Left colon (tissue), 2 donors: ENCODE data around the gene TUBA8. TPM values are rescaled to one million over a fixed set of nuclear protein-coding genes. Genes with fewer than 3 reads are reported as not detected.
"Not testable (repeated sequence)": the region's sequence is repeated elsewhere in the genome, so short reads cannot be mapped to it uniquely, and the experiment has no call there.

ENCODE experiments used
- ATAC-seq: fragments of 200-7000 bp; cut with Tn5 transposase; one replicate; pipeline ENCODE4 v1.9.1; 2020; ENCODE audit warnings: mild to moderate bottlenecking, moderate library complexity
- DNase-seq, 2 donors: peaks; one replicate each; pipeline ENCODE4 v3.0.0-alpha.2; 2020
- intact Hi-C, 2 donors: fragments of 100-400 bp; cut with DNase I in 1 of 2; cut with micrococcal nuclease in 1 of 2; formaldehyde crosslinking; loops; one replicate each; pipeline versions ENCODE4 v1.11.2 to v1.14.0; 2022; cut with DNase I, micrococcal nuclease
- long read RNA-seq: library from polyadenylated mRNA; unstranded; transcript quantifications from one replicate; pipeline ENCODE4 v2.0.0, GENCODE V29; 2021
- total RNA-seq, 2 donors: library from RNA; stranded (reverse); fragmentation: NEBNext Ultra II Directional; extraction: Animal tissue kit (Norgen Biotek cat#: 25700); gene quantifications; one replicate each; pipeline ENCODE4 v1.2.1, GENCODE V29; 2021
- donor health status: DM: no; HTN: no; CAD: no.
- donor health status: DM: yes; HTN: yes; CAD: no.

The TUBA8 gene
- 1 to 10 TPM; 2.5 to 2.7 TPM for total RNA-seq
- long read RNA-seq: 0 reads

DNA sequence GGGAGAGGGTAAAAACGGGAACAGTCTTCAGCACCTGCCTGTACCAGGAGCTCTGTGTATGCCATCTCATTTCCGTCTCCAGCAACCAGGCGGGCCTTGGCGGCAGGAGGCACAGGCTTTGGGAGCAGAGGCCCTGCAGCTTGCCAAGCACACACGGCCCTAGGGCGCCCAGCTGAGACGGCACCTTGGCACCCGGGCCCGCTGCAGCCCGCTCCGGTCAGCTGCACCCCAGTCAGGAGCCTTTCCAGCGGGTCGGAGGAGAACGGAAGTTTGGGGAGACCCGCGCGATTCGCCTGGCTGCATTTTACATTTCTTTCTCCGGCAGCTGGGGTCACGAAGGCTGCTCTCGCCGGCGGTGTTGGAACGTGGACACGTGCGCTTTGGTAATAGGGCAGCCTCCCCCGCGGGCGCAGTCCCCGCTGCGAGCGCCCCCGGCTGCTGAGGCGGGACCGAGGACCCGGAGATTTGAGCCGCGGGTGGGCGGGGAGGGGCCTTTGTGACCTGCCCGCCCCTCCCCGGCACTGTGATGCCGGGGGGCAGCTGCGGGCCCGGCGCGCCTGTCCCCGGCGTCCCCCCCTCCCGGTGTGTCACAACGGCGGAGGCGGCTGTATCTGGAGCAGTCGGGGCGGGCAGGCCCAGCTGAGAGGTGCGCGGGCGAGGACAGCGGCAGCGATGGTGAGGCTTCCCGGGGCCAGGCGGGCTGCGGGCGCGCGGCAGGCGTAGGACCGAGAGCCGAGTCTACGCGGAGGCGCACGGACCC, at the start of gene TUBA8:
TUBA8 (plus strand) TSS at position 616 of the 760 bp plus-strand sequence; CDS start at position 673, 57 bp downstream.
- peak; percentile 77 for ATAC-seq
- DNase-seq: peak in 1 of 2 donors; percentile 40
- intact Hi-C loops: no loop called here

DNA sequence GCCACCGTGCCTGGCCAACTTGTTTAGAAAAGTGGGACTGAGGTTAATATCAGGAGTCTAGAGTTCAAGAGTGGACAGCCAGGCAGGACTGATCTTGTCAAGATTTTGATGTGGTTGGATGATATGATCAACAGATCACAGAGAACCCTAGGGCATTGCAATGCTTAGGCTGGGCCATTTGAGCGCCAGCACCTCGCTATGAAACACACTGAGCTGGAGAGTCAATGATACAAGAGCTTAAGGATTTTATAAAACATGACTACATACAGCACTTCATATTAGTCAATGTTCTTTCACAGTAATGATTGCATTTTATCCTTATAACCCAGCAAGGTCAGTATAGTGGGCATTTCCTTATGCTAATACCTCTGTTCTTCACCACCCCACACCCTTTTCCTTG, 48.2 kb upstream of the TUBA8 start:
- DNase-seq: no peak
- intact Hi-C loops: no loop called here
- peak; percentile 24 for ATAC-seq

DNA sequence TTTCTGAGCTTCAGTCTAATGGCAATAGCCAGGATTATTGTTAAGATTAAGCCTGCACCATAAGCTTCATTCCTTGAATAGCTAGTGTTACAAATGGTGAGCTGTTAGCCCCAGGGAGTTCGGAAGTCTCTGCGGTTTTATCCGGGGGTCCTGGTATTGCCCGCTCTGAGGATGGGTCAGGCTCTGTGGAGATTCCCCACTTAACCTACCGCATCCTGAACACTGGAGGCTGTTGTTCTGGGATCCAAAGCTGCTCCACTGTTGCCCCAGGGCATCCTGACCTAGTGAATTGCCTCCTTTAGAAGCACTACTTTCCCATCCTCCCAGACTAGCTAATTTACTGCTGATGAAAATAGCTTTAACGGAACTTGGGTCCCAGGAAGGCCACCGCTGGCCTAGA, 47.3 kb upstream of the TUBA8 start:
- ATAC-seq: no peak
- intact Hi-C loops: no loop called here
- no peak for DNase-seq

- intact Hi-C loops, ATAC-seq, DNase-seq: not testable (repeated sequence)
Measured at GRCh38 chr22:18063715-18064114, 46.9 kb upstream of the TUBA8 start.

GRCh38 chr22:18064636-18065035, 46.0 kb upstream of the TUBA8 start:
- DNase-seq: no peak
- intact Hi-C loops: no loop called here

DNA sequence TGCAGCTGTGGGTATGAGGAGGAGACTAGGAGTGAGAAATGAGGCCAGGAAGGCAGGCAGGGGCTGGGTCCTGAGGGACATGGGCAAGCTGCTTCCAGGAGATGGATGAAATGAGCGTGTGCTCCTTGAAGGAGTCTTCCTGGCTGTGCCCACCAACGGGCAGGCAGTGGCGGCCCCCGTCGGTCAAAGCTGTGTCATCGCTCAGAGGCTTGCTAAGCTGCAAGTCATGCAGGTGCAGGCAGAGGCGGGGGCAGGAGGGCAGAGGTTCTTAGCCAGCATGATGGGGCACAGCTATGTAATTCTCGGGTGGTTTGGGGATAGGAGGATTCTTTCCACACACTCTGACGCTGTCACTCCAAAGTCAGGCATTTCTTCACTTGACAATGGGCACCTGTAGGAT, 45.4 kb upstream of the TUBA8 start:
- ATAC-seq (no peak), DNase-seq (no peak)
- intact Hi-C loops: no loop called here

More at GRCh38 chr22:18064636-18065035, 46.0 kb upstream of the TUBA8 start:
- no peak for ATAC-seq

- peak in 1 of 2 donors; percentile 54 for DNase-seq
- ATAC-seq: peak; percentile 64
- intact Hi-C loops: no loop called here
Measured at GRCh38 chr22:18066181-18066859, 44.3 kb upstream of the TUBA8 start.

DNA sequence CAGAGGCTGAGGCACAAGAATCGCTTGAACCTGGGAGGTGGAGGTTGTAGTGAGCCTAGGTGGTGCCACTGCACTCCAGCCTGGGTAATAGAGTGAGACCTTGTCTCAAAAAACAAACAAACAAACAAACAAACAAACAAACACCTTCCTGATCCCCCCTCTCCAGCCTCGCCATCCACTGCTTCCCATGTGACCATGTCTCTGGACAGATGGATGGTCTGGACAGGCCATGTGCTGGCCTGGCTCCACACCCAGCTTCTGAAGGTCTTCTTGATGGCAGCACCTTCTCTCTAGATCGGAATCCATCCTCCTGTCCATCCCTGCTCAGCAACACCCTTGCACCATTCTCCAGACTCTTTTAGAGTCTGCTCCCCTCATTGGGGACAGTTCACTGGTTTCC, 43.5 kb upstream of the TUBA8 start:
- DNase-seq: no peak
- intact Hi-C loops: no loop called here
- no peak for ATAC-seq

DNA sequence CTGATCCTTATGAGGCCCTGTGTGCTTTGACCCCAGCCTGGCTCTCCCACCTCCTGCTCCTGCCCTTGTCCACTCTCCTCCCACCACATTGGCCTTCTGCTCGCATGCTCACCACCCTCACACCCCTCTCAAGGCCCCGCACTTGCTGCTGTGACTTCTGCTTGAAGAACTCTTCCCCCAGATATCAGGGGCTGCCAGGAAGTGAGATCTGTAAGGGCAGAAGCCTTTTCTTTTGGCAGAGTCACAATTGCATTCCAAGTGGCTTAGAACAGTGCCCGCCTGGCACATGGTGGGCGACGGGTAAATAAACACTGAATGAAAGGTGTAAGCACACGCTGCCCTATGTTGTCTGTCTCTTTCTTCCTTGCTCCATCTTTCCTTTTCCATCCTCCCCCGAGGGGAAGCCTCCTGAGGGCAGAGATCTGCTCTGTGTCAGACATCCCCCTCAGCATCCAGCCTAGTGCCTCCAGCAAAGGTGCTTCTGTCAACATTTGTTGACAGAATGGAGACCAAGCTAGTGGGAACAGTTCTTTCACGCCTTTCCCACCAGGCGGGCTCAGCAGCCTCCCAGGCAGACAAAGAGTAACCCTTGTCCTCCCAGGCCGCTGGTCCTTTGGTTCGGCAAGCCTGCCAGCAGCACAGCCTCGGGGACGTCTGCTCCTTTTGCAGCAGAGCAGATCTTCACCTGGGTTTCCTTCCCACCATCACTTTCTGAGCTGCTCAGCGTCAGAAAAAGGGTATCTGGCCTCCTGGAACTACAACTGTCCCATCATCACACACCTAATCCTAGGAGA, 42.9 kb upstream of the TUBA8 start:
- DNase-seq (no peak), ATAC-seq (no peak)
- intact Hi-C loops: no loop called here

DNA sequence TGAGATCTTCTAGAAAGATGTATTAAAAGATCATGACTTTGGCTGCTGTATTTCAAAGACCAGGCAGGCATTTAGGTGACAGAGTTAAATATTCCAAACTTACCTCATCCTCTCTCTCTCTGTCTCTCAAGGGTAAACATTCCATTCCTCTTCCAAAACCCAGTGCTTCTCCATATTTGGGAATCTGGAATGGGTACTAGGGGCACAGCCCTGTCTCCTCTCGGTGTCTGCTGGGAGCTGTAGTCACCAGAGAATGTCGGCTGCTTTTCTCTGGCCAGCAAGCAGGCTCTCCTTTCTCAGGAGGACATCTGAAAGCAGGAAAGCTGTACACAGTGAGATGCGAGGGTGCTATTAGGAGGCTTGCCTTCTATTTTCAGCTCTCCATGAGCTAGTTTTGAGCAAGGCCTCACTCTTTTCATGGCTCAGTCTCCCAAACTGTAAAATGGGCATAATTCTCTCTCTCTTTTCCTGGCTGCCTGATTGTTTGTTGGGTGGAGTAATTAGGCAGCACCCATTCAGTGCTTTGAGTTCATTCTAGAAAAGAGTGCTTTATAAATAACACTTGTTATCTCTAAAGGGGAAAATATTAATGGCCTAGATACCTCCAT, 42.1 kb upstream of the TUBA8 start:
- ATAC-seq: no peak
- intact Hi-C loops: no loop called here
- DNase-seq: no peak

GRCh38 chr22:18069041-18069440, 41.6 kb upstream of the TUBA8 start:
- DNase-seq: no peak
- intact Hi-C loops: no loop called here
- peak; percentile 35 for ATAC-seq

DNA sequence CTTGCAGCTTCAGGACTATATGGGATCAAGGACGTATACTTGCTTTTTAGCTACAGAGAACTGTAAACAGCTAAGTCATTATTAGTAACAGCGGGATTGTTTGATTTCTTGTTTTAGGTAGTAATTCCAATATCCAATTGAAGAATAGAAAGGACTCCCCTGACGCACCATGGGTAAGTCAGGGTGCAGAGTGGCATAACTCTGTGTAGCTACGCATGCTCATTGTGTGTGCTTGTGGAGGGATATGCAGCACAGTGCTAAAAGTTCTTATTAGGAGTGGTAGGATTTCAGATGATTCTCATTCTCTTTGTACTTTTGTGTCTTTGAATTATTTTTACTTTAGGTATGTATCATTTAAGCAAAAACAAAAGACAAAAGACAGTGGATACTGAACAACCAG, 40.6 kb upstream of the TUBA8 start:
- ATAC-seq: no peak

GRCh38 chr22:18070556-18071306, 39.9 kb upstream of the TUBA8 start:
- intact Hi-C loops: loop anchor here (10.0 kb wide), 2 partner anchors 66 to 246 kb away; no protein-coding TSS in a partner anchor
- DNase-seq (peak in 1 of 2 donors; percentile 54), ATAC-seq (peak; percentile 67)

More for the DNA sequence above, 40.6 kb upstream of the TUBA8 start:
- intact Hi-C loops: loop anchor here (10.0 kb wide), 2 partner anchors 65 to 245 kb away; no protein-coding TSS in a partner anchor
- DNase-seq: no peak

GRCh38 chr22:18071307-18071967, 39.2 kb upstream of the TUBA8 start:
- intact Hi-C loops: loop anchor here (10.0 kb wide), 2 partner anchors 67 to 247 kb away; no protein-coding TSS in a partner anchor
- DNase-seq, ATAC-seq: not testable (repeated sequence)

- intact Hi-C loops: loop anchor here (10.0 kb wide), 2 partner anchors 67 to 247 kb away; no protein-coding TSS in a partner anchor
- ATAC-seq (no peak), DNase-seq (no peak)
Measured at GRCh38 chr22:18071968-18072310, 38.7 kb upstream of the TUBA8 start.

DNA sequence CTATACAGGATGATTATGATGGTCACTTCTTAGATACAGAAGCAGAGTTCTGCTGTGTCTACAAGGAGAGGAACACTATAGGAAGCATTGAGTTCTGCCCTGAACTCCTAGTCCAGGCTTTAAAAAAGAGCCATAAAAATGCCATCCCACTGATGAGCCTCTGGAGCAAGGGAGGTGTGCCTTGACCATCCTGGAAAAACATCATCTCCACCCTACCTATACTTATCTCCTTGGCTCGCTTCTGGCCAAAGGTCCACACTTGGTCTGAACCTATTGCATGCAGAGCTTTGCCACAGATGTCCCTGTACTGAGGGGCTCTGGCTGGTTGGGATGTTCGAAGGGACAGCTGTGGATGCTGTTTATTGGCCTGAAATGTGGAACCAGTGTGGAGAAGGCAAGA, 37.1 kb upstream of the TUBA8 start:
- peak; percentile 25 for ATAC-seq
- intact Hi-C loops: loop anchor here (10.0 kb wide), 2 partner anchors 69 to 249 kb away; no protein-coding TSS in a partner anchor
- DNase-seq: no peak

DNA sequence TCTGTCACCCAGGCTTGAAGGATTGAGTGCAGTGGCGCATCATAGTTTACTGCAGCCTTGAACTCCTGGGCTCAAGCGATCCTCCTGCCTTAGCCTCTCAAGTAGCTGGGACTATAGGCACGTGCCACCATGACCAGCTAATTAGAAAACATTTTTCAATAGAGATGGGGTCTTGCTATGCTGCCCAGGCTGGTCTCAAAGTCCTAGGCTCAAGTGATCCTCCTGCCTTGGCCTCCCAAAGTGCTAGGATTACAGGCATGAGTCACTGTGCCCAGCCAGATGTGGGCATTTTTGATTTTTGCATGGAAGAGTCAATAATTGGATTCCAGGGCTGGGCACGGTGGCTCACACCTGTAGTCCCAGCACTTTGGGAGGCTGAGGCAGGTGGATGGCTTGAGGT, 36.7 kb upstream of the TUBA8 start:
- not testable (repeated sequence) for ATAC-seq
- intact Hi-C loops: loop anchor here (2.0 to 10.0 kb wide), 3 partner anchors 69 to 249 kb away; no protein-coding TSS in a partner anchor

More for the DNA sequence above, 36.7 kb upstream of the TUBA8 start:
- DNase-seq: peak in 1 of 2 donors; percentile 3
